Colonic mucosa (tissue), 4 donors: Measurements from ENCODE around the gene STAT2. TPM values are rescaled to one million over a fixed set of nuclear protein-coding genes. Genes with fewer than 3 reads are reported as not detected.
"Not testable (repeated sequence)": the region's sequence is repeated elsewhere in the genome, so short reads cannot be mapped to it uniquely, and the experiment has no call there.

Experiments
- DNase-seq: peaks from one replicate; pipeline ENCODE4 v3.0.0-alpha.2; 2020
- H3K27ac ChIP-seq: fragments of 200-600 bp; one replicate; pipeline ENCODE4 v1.8.0; 2021
- H3K27me3 ChIP-seq: fragments of 200-600 bp; one replicate; pipeline ENCODE4 v1.8.0; 2021
- H3K36me3 ChIP-seq: fragments of 200-600 bp; one replicate; pipeline ENCODE4 v1.8.0; 2021
- H3K4me1 ChIP-seq: fragments of 200-600 bp; one replicate; pipeline ENCODE4 v1.8.0; 2021; ENCODE audit warnings: mild to moderate bottlenecking
- H3K4me3 ChIP-seq: fragments of 200-600 bp; one replicate; pipeline ENCODE4 v1.8.0; 2021
- H3K9ac ChIP-seq, 2 donors: one replicate each; pipeline ENCODE4 v1.7.0; 2013; ENCODE audit warnings: control low read depth in 2 of 2, low read depth in 2 of 2, low read length in 2 of 2
- H3K9me3 ChIP-seq: fragments of 200-600 bp; one replicate; pipeline ENCODE4 v1.8.0; 2021
- CTCF ChIP-seq: fragments of 200-600 bp; IDR thresholded peaks from one replicate; pipeline ENCODE4 v1.8.0; 2022; ENCODE audit warnings: antibody characterized with exemption, mild to moderate bottlenecking
- intact Hi-C: fragments of 100-400 bp; cut with DNase I; formaldehyde crosslinking; loops from one replicate; pipeline ENCODE4 v1.14.1; 2022
- total RNA-seq, 2 donors: library from RNA; stranded (reverse); fragmentation: NEBNext Ultra II Directional in 1 of 2; extraction: Animal tissue kit (Norgen Biotek cat#: 25700) in 1 of 2; gene quantifications; one replicate each; pipeline ENCODE4 v1.2.1, GENCODE V29; 2021
- donor health status: healthy.
- donor health status: DM: no; HTN: no; CAD: no.
- donor health status: DM: no; HTN: no; CAD: no.

Gene STAT2
- total RNA-seq, 2 donors from 2014 or later: 62.6 to 63.2 TPM

GRCh38 chr12:56339158-56339422 lies 20.8 kb downstream of the STAT2 start:
- Histone ChIP-seq H3K4me1 (no peaks in the 10 kb centered on the region), H3K27ac (no peak overlapping the region), H3K9me3 (no peaks in the 10 kb centered on the region), H3K27me3 (no peaks in the 10 kb centered on the region), H3K4me3 (no peak overlapping the region), H3K9ac (no peak overlapping the region), H3K36me3 (no peaks in the 10 kb centered on the region)
- TF ChIP-seq CTCF: no peak
- DNase-seq: no peak
- intact Hi-C loops: no loop called here

DNA sequence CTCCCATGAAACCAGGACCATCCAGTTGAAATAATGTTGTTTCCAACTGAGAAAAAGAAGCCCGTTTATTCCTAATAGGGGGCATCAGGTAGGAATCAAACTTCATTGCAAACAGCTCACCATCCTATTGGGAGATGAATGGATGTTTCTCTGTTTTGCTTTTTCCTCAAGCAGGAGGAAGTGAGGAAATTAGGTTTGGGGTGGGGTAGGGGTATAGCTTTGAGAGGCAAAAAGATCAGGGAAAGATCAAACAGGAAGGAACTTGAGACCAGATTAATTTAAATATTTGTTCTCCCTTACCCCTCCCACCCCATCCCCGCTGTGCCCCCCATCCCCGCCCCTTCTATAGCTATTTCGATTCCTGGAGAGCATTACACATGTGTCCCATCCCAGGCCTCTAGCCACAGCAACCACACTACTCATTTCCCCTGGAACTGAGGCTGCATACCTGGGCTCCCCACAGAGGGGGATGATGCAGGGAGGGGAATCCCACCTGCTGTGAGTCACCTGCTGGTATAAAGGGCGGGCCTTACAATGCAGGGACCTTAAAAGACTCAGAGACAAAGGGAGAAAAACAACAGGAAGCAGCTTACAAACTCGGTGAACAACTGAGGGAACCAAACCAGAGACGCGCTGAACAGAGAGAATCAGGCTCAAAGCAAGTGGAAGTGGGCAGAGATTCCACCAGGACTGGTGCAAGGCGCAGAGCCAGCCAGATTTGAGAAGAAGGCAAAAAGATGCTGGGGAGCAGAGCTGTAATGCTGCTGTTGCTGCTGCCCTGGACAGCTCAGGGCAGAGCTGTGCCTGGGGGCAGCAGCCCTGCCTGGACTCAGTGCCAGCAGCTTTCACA lies 21.4 kb downstream of the STAT2 start, which contains the start of gene IL23A:
IL23A (plus strand) TSS at position 577 of the 850 bp plus-strand sequence; CDS start at position 738, 161 bp downstream.
- H3K9ac ChIP-seq: no peak within 1 kb of the TSS
- no peak for TF ChIP-seq CTCF
- DNase-seq: no peak
- H3K4me3 ChIP-seq: no peak within 1 kb of the TSS
- intact Hi-C loops: no loop called here
- no peaks in the 10 kb centered on the region for H3K27me3 ChIP-seq
- no peaks in the 10 kb centered on the region for H3K36me3 ChIP-seq
- no peaks in the 10 kb centered on the region for H3K4me1 ChIP-seq
- no peak within 1 kb of the TSS for H3K27ac ChIP-seq
- H3K9me3 ChIP-seq: no peaks in the 10 kb centered on the region

- DNase-seq: no peak
- intact Hi-C loops: no loop called here
- no peaks in the 10 kb centered on the region for H3K27me3 ChIP-seq
- no peak for TF ChIP-seq CTCF
- no peak overlapping the region for H3K9ac ChIP-seq
- no peak overlapping the region for H3K4me3 ChIP-seq
- no peaks in the 10 kb centered on the region for H3K36me3 ChIP-seq
- peaks cover 3% of the 10 kb centered on the region for H3K4me1 ChIP-seq
- no peaks in the 10 kb centered on the region for H3K9me3 ChIP-seq
- no peak overlapping the region for H3K27ac ChIP-seq
These were observed 22.1 kb downstream of the STAT2 start for GRCh38 chr12:56337753-56338251.

- no peak for DNase-seq
- intact Hi-C loops: no loop called here
- no peak for TF ChIP-seq CTCF
These were observed 23.3 kb downstream of the STAT2 start for GRCh38 chr12:56336361-56337167.

GRCh38 chr12:56335527-56335926 lies 24.4 kb downstream of the STAT2 start:
- H3K36me3 ChIP-seq, intact Hi-C loops, H3K9me3 ChIP-seq, H3K27me3 ChIP-seq, H3K4me1 ChIP-seq, H3K27ac ChIP-seq, H3K4me3 ChIP-seq, DNase-seq, H3K9ac ChIP-seq: not testable (repeated sequence)

More at GRCh38 chr12:56336361-56337167, 23.3 kb downstream of the STAT2 start:
- Histone ChIP-seq H3K4me1 (peaks cover 3% of the 10 kb centered on the region), H3K27ac (no peak overlapping the region), H3K27me3 (no peaks in the 10 kb centered on the region), H3K4me3 (no peak overlapping the region), H3K9ac (no peak overlapping the region), H3K36me3 (no peaks in the 10 kb centered on the region), H3K9me3 (no peaks in the 10 kb centered on the region)

DNA sequence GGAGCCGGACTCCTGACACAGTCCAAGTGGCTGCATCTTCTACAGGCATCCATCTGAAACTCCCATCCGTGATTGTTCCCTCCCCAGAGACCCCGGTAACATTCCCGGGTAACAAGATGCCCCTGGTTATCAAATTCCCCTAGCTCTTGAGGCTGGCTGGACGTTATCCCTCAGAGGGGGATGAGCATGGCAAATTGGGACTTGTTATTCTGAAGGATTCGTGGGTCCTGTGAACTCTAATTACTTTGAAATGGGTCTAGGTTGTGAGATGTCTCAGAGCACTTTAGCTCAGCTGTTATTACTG lies 25.5 kb downstream of the STAT2 start:
- H3K36me3 ChIP-seq: no peaks in the 10 kb centered on the region
- peak overlapping the region; percentile 62 for H3K4me3 ChIP-seq
- peak overlapping the region; percentile 85 to 88 for H3K9ac ChIP-seq
- no peaks in the 10 kb centered on the region for H3K9me3 ChIP-seq
- no peak for TF ChIP-seq CTCF
- intact Hi-C loops: no loop called here
- peak overlapping the region; percentile 91 for H3K27ac ChIP-seq
- no peak for DNase-seq
- H3K27me3 ChIP-seq: no peaks in the 10 kb centered on the region
- H3K4me1 ChIP-seq: peaks cover 3% of the 10 kb centered on the region
